Thyroid gland (tissue), 4 donors: ENCODE results near the gene TCHHL1. TPM values are rescaled to one million over a fixed set of nuclear protein-coding genes. Genes with fewer than 3 reads are reported as not detected.

Experiments
- DNase-seq, 2 donors: peaks; one replicate each; pipeline ENCODE4 v3.0.0-alpha.2; 2019
- H3K27ac ChIP-seq, 3 donors: fragments of 200-600 bp; sonication (generic); 1 replicate in 2 of 3; 2 replicates in 1 of 3; pipeline ENCODE4 v1.5.1; 2016 to 2019; ENCODE audit warnings: mild to moderate bottlenecking in 1 of 3, moderate library complexity in 1 of 3
- H3K27me3 ChIP-seq: fragments of 200-600 bp; sonication (generic); one replicate; pipeline ENCODE4 v1.5.1; 2019
- H3K36me3 ChIP-seq, 2 donors: fragments of 200-600 bp; sonication (generic); one replicate each; pipeline ENCODE4 v1.5.1; 2016 to 2019
- H3K4me1 ChIP-seq, 2 donors: fragments of 200-600 bp; sonication (generic); one replicate each; pipeline ENCODE4 v1.5.1; 2017 to 2019
- H3K4me3 ChIP-seq, 3 donors: fragments of 200-600 bp; sonication (generic); replicated peaks in 1 of 3; 1 replicate in 2 of 3; 2 replicates in 1 of 3; pipeline ENCODE4 v1.5.1; 2016; ENCODE audit warnings: mild to moderate bottlenecking in 1 of 3
- H3K9me3 ChIP-seq: fragments of 200-600 bp; sonication (generic); one replicate; pipeline ENCODE4 v1.5.1; 2017
- POLR2A ChIP-seq, 2 donors: fragments of 450-650 bp; IDR thresholded peaks; one replicate each; pipeline ENCODE4 v1.6.1; 2017; ENCODE audit warnings: antibody characterized with exemption in 2 of 2, mild to moderate bottlenecking in 2 of 2, moderate library complexity in 1 of 2
- WGBS, 2 donors: methylation state at CpG; one replicate each; pipeline ENCODE4 v1.1.5; 2017; 5-methylcytosine and 5-hydroxymethylcytosine counted together
- intact Hi-C: fragments of 100-400 bp; cut with DNase I; formaldehyde crosslinking; loops from one replicate; pipeline ENCODE4 v1.15.1; 2023
- total RNA-seq, 4 donors: library from RNA; depleted of rRNA; stranded (reverse); fragments of >200 nt; gene quantifications; one replicate each; pipeline ENCODE4 v1.2.3, GENCODE V29; 2016
- TF ChIP-seq, protein P1 (sequence below), 6 experiments: fragments of 200-600 bp in 3 of 6; fragments of 450-650 bp in 3 of 6; sonication (generic) in 3 of 6; IDR thresholded peaks; one replicate each; pipeline ENCODE4 v1.5.1; 2016 to 2019; ENCODE audit warnings: antibody characterized with exemption in 6 of 6, mild to moderate bottlenecking in 2 of 6, inconsistent platforms in 1 of 6, moderate library complexity in 1 of 6

The TCHHL1 gene
- total RNA-seq, 4 donors from 2014 or later, result not detected

DNA sequence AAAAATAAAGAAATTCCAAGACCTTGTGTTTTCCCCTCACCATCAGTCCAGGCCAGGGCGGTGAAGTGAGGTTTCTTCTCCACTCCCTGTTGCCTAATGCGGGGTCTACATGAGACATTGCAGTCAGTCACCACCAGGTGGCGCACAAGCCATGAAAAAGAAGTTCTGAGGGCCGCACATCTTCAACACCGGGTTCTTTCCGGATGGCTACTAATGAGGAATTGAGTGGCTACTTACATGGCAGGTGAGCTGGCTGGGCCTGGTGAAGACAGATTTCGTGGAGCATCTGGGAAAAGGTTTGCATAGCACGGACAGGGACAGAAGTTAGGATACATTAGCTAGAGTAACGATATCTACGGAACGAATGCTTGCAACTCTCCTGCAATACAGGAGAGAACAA, 36.3 kb downstream of the TCHHL1 start:
- intact Hi-C loops, result loop anchor here (2.0 to 10.0 kb wide), 3 partner anchors 92 to 402 kb away; no protein-coding TSS in a partner anchor
- WGBS, 2 donors, result 22 to 26% methylated on average over 11 of the region's 11 CpGs
- H3K4me1 ChIP-seq, result peaks cover 13 to 14% of the 10 kb centered on the region in 2 donors

GRCh38 chr1:152050886-152051675, 37.8 kb downstream of the TCHHL1 start:
- no peak overlapping the region for H3K4me3 ChIP-seq
- no peaks in the 10 kb centered on the region for H3K36me3 ChIP-seq
- H3K4me1 ChIP-seq, result peaks cover 21 to 24% of the 10 kb centered on the region in 2 donors
- no peak for DNase-seq
- WGBS, 2 donors, result 50 to 59% methylated on average over 6 of the region's 6 CpGs
- H3K27ac ChIP-seq, result no peak overlapping the region
- intact Hi-C loops, result loop anchor here (10.0 kb wide), 2 partner anchors 94 to 404 kb away; no protein-coding TSS in a partner anchor
- H3K9me3 ChIP-seq, result no peaks in the 10 kb centered on the region
- H3K27me3 ChIP-seq, result no peaks in the 10 kb centered on the region
- TF ChIP-seq, protein P1, sequence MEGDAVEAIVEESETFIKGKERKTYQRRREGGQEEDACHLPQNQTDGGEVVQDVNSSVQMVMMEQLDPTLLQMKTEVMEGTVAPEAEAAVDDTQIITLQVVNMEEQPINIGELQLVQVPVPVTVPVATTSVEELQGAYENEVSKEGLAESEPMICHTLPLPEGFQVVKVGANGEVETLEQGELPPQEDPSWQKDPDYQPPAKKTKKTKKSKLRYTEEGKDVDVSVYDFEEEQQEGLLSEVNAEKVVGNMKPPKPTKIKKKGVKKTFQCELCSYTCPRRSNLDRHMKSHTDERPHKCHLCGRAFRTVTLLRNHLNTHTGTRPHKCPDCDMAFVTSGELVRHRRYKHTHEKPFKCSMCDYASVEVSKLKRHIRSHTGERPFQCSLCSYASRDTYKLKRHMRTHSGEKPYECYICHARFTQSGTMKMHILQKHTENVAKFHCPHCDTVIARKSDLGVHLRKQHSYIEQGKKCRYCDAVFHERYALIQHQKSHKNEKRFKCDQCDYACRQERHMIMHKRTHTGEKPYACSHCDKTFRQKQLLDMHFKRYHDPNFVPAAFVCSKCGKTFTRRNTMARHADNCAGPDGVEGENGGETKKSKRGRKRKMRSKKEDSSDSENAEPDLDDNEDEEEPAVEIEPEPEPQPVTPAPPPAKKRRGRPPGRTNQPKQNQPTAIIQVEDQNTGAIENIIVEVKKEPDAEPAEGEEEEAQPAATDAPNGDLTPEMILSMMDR (IDR thresholded peaks at IDR 0.05), result no peak
- TF ChIP-seq POLR2A (IDR thresholded peaks at IDR 0.05), result no peak

More for the DNA sequence above, 36.3 kb downstream of the TCHHL1 start:
- no peaks in the 10 kb centered on the region for H3K27me3 ChIP-seq
- DNase-seq, result peak; percentile 90 to 95
- TF ChIP-seq, protein P1 (IDR thresholded peaks at IDR 0.05), result peak; percentile 80 to 96 (median 90)
- no peak for TF ChIP-seq POLR2A (IDR thresholded peaks at IDR 0.05)
- H3K4me3 ChIP-seq, result no peak overlapping the region
- H3K9me3 ChIP-seq, result no peaks in the 10 kb centered on the region
- H3K36me3 ChIP-seq, result no peaks in the 10 kb centered on the region
- no peak overlapping the region for H3K27ac ChIP-seq

DNA sequence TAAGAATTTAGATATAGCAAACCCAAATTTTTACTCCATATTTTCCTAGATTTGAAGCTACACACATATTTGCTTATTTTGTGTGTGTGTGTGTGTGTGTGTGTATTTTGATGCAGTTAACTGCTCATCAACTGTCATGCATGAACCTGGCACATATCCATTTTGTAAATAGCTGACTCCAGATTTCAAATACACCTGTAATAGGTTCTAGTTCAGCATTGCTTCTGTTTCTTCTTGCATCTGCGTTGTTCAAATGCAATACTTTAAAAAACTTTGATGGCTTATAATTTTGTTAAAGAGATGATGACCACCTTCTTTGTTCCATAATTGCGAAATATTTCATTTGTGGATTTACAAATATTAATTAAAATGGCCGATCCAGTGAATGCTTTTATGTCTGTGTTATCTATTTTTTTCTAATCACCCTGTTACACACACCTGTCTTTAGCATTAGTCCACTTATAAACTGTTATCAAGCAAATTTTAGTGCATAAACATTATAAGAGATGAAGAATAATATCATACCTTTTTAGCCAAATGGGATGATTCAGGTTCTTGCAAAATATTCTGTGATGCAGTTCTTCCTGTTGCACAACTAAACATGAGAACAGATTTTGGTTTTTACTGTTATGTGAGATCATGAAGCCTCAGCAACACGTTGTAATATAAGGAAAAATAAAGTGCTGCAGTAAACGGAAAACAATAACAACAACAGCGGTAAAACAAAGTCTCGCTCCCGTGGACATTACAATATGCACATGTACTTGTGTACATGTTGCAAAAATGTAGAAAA, 39.4 kb downstream of the TCHHL1 start:
- Histone ChIP-seq H3K4me1 (peaks cover 21 to 28% of the 10 kb centered on the region in 2 donors), H3K9me3 (no peaks in the 10 kb centered on the region), H3K36me3 (no peaks in the 10 kb centered on the region), H3K27ac (peak overlapping the region in 1 of 3 donors; percentile 96), H3K4me3 (no peak overlapping the region), H3K27me3 (no peaks in the 10 kb centered on the region)
- TF ChIP-seq, protein P1 (IDR thresholded peaks at IDR 0.05), result no peak
- TF ChIP-seq POLR2A (IDR thresholded peaks at IDR 0.05), result no peak
- no peak for DNase-seq
- WGBS, 2 donors, result 84 to 85% methylated on average over 8 of the region's 8 CpGs
- intact Hi-C loops, result loop anchor here (10.0 kb wide), 2 partner anchors 95 to 405 kb away; no protein-coding TSS in a partner anchor

GRCh38 chr1:152048416-152049009, 40.4 kb downstream of the TCHHL1 start:
- WGBS, 2 donors, result 50 to 51% methylated on average over 6 of the region's 6 CpGs
- intact Hi-C loops, result no loop called here
- H3K4me3 ChIP-seq, result no peak overlapping the region
- H3K36me3 ChIP-seq, result no peaks in the 10 kb centered on the region
- H3K27ac ChIP-seq, result peak overlapping the region; percentile 94 to 99 (median 96)
- no peaks in the 10 kb centered on the region for H3K27me3 ChIP-seq
- no peak for TF ChIP-seq POLR2A (IDR thresholded peaks at IDR 0.05)
- TF ChIP-seq, protein P1 (IDR thresholded peaks at IDR 0.05), result peak in 1 of 6 experiments; percentile 6
- no peaks in the 10 kb centered on the region for H3K9me3 ChIP-seq
- DNase-seq, result peak; percentile 54 to 57
- H3K4me1 ChIP-seq, result peaks cover 21 to 35% of the 10 kb centered on the region in 2 donors
